Esophagus squamous epithelium (tissue), 4 donors: Measurements from ENCODE around the gene CCDC27.

Experiments used
- POLR2A ChIP-seq, 4 donors: fragments of 450-650 bp; IDR thresholded peaks; one replicate each; pipeline ENCODE4 v1.6.1; 2017; ENCODE audit warnings: antibody characterized with exemption in 4 of 4, mild to moderate bottlenecking in 4 of 4, moderate library complexity in 3 of 4
- TF ChIP-seq, protein P1 (sequence below), 6 experiments: fragments of 450-650 bp in 4 of 6; fragments of 200-600 bp in 2 of 6; sonication (generic) in 2 of 6; IDR thresholded peaks; one replicate each; pipeline ENCODE4 v1.5.1; 2016 to 2019; ENCODE audit warnings: antibody characterized with exemption in 6 of 6, mild to moderate bottlenecking in 4 of 6, moderate library complexity in 4 of 6

DNA sequence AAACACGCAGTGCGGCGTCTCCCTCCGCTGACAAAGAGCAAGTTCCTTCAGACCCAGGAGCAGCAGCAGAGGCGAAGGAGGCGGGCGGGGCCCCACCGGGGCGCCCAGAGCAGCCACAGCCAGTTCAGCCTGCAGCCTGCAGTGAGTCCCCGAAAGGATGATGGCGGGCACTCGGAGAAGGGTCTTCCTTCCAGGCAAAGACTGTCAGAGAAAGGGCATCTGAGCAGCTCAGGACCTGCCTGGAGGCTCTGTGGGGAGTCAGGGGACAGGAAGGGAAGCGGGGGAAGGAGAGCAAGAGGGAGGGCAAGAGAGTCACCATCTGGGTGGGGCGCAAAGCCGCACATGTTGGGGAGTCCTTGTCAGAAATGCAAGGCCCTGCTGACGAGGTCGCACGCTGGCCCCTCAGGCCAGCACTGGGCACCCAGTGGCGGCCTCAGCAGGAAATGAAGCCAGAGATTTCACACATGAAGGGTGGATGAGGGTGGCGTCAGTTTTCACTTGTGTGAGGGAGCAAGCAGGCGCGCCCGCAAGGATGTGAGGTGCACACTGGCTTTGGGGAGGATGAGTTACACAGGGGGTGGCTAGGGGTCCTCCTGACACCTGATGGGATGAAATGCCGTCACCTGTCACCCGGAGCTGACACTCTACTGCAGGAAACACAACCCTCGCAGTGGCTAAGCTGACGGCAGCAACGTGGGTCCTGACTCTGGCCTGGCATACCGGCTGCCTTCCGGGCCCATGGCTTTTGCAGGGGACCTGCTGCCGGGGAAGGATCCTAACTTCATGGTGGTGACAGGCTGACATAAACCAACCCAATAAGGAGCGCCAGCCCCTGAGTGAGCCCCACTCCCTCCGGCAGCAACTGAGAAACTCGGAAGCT lies 37.4 kb downstream of the CCDC27 start:
- TF ChIP-seq, protein P1, sequence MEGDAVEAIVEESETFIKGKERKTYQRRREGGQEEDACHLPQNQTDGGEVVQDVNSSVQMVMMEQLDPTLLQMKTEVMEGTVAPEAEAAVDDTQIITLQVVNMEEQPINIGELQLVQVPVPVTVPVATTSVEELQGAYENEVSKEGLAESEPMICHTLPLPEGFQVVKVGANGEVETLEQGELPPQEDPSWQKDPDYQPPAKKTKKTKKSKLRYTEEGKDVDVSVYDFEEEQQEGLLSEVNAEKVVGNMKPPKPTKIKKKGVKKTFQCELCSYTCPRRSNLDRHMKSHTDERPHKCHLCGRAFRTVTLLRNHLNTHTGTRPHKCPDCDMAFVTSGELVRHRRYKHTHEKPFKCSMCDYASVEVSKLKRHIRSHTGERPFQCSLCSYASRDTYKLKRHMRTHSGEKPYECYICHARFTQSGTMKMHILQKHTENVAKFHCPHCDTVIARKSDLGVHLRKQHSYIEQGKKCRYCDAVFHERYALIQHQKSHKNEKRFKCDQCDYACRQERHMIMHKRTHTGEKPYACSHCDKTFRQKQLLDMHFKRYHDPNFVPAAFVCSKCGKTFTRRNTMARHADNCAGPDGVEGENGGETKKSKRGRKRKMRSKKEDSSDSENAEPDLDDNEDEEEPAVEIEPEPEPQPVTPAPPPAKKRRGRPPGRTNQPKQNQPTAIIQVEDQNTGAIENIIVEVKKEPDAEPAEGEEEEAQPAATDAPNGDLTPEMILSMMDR (IDR thresholded peaks at IDR 0.05), result no peak
- no peak for TF ChIP-seq POLR2A (IDR thresholded peaks at IDR 0.05)
